K562 (cell line): ENCODE data around the gene AKAP6. TPM values are rescaled to one million over a fixed set of nuclear protein-coding genes. Genes with fewer than 3 reads are reported as not detected.

Source experiments
- CAMTA2 ChIP-seq: fragments of 250-450 bp; sonication (Bioruptor Pico); conservative IDR thresholded peaks from 2 replicates; pipeline ENCODE4 v1.5.1; 2022
- CTBP1 ChIP-seq: fragments of 450-650 bp; IDR thresholded peaks from 2 replicates; pipeline ENCODE4 v1.6.1; 2016; ENCODE audit warnings: borderline replicate concordance
- ELF1 ChIP-seq: fragments of 200-800 bp; sonication (Bioruptor generic); IDR thresholded peaks from 2 replicates; pipeline ENCODE4 v1.6.1; 2016; ENCODE audit warnings: missing genetic modification characterization, missing compliant biosample characterization
- ETS2 ChIP-seq: IDR thresholded peaks from 2 replicates; pipeline ENCODE4 v1.6.1; 2016; ENCODE audit warnings: borderline replicate concordance, missing genetic modification characterization, mild to moderate bottlenecking, moderate library complexity, missing compliant biosample characterization; ENCODE audit not compliant: poor library complexity, severe bottlenecking
- MCM3 ChIP-seq: fragments of 450-650 bp; IDR thresholded peaks from 2 replicates; pipeline ENCODE4 v1.6.1; 2016
- NFYB ChIP-seq: IDR thresholded peaks from 2 replicates; pipeline ENCODE4 v1.6.1; 2011; ENCODE audit warnings: mild to moderate bottlenecking, moderate library complexity; ENCODE audit not compliant: insufficient read length; ENCODE audit errors: extremely low read depth
- PHF20 ChIP-seq: fragments of 450-650 bp; IDR thresholded peaks from 2 replicates; pipeline ENCODE4 v1.6.1; 2018; ENCODE audit not compliant: partially characterized antibody
- RNF2 ChIP-seq: sonication (generic); IDR thresholded peaks from 2 replicates; pipeline ENCODE4 v1.6.1; 2016
- SMARCC2 ChIP-seq: fragments of 450-650 bp; IDR thresholded peaks from 2 replicates; pipeline ENCODE4 v1.6.1; 2017; ENCODE audit warnings: antibody characterized with exemption, moderate library complexity, mild to moderate bottlenecking, low read depth
- ZNF174 ChIP-seq: fragments of 250-450 bp; sonication (Bioruptor Pico); IDR thresholded peaks from 2 replicates; pipeline ENCODE4 v1.4.0; 2020; ENCODE audit warnings: mild to moderate bottlenecking
- polyA plus RNA-seq, 8 experiments: library from polyadenylated mRNA; depleted of rRNA in 4 of 8; stranded (reverse) in 5 of 8; unstranded in 3 of 8; fragments of >200 nt; fragmentation: Nextera tagmentation in 2 of 8; fragmentation: Illumina TruSeq in 1 of 8; extraction: Ambion mirVana in 2 of 8; extraction: Trizol in 1 of 8; gene quantifications; 2 replicates each; pipeline versions ENCODE4 v1.2.1 to v1.2.3, GENCODE V29; 2011 to 2014; ENCODE audit warnings: inconsistent platforms in 1 of 8, missing spikeins in 1 of 8
- total RNA-seq, 7 experiments: library from RNA; depleted of rRNA in 6 of 7; stranded (reverse); fragments of >200 nt in 6 of 7; fragmentation: Illumina TruSeq in 2 of 7; extraction: Trizol in 2 of 7; gene quantifications; 2 replicates each; pipeline versions ENCODE4 v1.2.1 to v1.2.3, GENCODE V29; 2011 to 2021; ENCODE audit warnings: low replicate concordance in 1 of 7
- TF ChIP-seq, protein P1 (sequence below), 2 experiments: fragments of 450-650 bp in 1 of 2; IDR thresholded peaks; 2 replicates each; pipeline ENCODE4 v1.6.1; 2011 to 2017; ENCODE audit warnings: low read depth in 2 of 2, antibody characterized with exemption in 1 of 2, borderline replicate concordance in 1 of 2, low read length in 1 of 2, mild to moderate bottlenecking in 1 of 2, mixed read lengths in 1 of 2; ENCODE audit not compliant: control insufficient read depth in 1 of 2

The AKAP6 gene
- total and polyA plus RNA-seq, 9 of the 15 experiments (the other 6 are each of a cell fraction or from before 2014, with no cell fraction given), result 0.03 to 1.7 (median 0.48) TPM

DNA sequence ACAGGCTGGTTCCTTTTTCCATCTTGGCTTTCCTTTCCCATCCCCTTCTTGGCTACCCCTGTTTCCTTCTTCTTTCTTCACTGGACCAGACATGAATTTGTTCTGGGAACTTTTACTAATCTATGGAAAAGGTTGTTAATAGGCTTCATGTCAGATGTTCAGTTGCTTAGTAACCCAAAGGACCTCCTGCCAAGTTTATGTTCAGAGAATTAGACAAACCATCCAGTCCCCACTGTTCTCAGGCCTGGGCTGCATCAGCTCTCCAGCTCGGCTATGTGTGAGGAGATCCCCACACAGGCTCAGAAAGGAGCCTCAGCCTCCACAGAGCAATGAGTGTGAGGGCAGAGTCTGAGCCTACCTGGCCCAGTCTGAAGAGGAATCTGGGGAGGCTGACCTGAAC lies 78.0 kb downstream of the AKAP6 start (continued):
- no peak for TF ChIP-seq ETS2 (tag)
- no peak for TF ChIP-seq RNF2
- TF ChIP-seq PHF20, result no peak
- no peak for TF ChIP-seq CTBP1
- TF ChIP-seq MCM3, result no peak
- TF ChIP-seq SMARCC2, result no peak
- TF ChIP-seq CAMTA2, result no peak
- TF ChIP-seq ZNF174 (CRISPR knock-in tag), result no peak
- TF ChIP-seq NFYB, result no peak
- no peak for TF ChIP-seq ELF1 (tag)
- TF ChIP-seq, protein P1, sequence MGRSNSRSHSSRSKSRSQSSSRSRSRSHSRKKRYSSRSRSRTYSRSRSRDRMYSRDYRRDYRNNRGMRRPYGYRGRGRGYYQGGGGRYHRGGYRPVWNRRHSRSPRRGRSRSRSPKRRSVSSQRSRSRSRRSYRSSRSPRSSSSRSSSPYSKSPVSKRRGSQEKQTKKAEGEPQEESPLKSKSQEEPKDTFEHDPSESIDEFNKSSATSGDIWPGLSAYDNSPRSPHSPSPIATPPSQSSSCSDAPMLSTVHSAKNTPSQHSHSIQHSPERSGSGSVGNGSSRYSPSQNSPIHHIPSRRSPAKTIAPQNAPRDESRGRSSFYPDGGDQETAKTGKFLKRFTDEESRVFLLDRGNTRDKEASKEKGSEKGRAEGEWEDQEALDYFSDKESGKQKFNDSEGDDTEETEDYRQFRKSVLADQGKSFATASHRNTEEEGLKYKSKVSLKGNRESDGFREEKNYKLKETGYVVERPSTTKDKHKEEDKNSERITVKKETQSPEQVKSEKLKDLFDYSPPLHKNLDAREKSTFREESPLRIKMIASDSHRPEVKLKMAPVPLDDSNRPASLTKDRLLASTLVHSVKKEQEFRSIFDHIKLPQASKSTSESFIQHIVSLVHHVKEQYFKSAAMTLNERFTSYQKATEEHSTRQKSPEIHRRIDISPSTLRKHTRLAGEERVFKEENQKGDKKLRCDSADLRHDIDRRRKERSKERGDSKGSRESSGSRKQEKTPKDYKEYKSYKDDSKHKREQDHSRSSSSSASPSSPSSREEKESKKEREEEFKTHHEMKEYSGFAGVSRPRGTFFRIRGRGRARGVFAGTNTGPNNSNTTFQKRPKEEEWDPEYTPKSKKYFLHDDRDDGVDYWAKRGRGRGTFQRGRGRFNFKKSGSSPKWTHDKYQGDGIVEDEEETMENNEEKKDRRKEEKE (IDR thresholded peaks at IDR 0.05; ENCODE audit: borderline replicate concordance in 1 of 2, control insufficient read depth in 1 of 2, low read depth in 2 of 2, low read length in 1 of 2), result no peak
- TF ChIP-seq, all 486 proteins: peak for 0
